Breast epithelium (tissue), 3 donors: ENCODE results near the gene ZNF343.

Experiments
- POLR2A ChIP-seq: fragments of 450-650 bp; IDR thresholded peaks from one replicate; pipeline ENCODE4 v1.6.1; 2016; ENCODE audit warnings: antibody characterized with exemption, mild to moderate bottlenecking, moderate library complexity
- TF ChIP-seq, protein P1 (sequence below), 3 donors: fragments of 450-650 bp; IDR thresholded peaks; one replicate each; pipeline ENCODE4 v1.5.1; 2016 to 2017; ENCODE audit warnings: antibody characterized with exemption in 3 of 3, mild to moderate bottlenecking in 3 of 3, moderate library complexity in 3 of 3

GRCh38 chr20:2523919-2524708 is 15.4 kb upstream of the ZNF343 start:
- TF ChIP-seq, protein P1, sequence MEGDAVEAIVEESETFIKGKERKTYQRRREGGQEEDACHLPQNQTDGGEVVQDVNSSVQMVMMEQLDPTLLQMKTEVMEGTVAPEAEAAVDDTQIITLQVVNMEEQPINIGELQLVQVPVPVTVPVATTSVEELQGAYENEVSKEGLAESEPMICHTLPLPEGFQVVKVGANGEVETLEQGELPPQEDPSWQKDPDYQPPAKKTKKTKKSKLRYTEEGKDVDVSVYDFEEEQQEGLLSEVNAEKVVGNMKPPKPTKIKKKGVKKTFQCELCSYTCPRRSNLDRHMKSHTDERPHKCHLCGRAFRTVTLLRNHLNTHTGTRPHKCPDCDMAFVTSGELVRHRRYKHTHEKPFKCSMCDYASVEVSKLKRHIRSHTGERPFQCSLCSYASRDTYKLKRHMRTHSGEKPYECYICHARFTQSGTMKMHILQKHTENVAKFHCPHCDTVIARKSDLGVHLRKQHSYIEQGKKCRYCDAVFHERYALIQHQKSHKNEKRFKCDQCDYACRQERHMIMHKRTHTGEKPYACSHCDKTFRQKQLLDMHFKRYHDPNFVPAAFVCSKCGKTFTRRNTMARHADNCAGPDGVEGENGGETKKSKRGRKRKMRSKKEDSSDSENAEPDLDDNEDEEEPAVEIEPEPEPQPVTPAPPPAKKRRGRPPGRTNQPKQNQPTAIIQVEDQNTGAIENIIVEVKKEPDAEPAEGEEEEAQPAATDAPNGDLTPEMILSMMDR (IDR thresholded peaks at IDR 0.05), result peak; percentile 91 to 98 (median 93)
- TF ChIP-seq POLR2A, result peak; percentile 49
